ENCODE data around the gene SHE.
"Not testable (repeated sequence)": the region's sequence is repeated elsewhere in the genome, so short reads cannot be mapped to it uniquely, and the experiment has no call there.

The SHE gene

GRCh38 chr1:154514066-154514553 is 11.9 kb upstream of the SHE start:
- no peak for DNase-seq (ENCODE audit: low spot score)

- DNase-seq (ENCODE audit: low spot score) = no peak
These were observed 10.5 kb upstream of the SHE start for GRCh38 chr1:154512760-154513159.

- DNase-seq (ENCODE audit: low spot score) = no peak
These were observed 1.7 kb upstream of the SHE start for GRCh38 chr1:154503898-154504297.

- no peak for DNase-seq (ENCODE audit: low spot score)
These were observed 518 bp upstream of the SHE start for GRCh38 chr1:154502744-154503115.

GRCh38 chr1:154501423-154502065 is 668 bp downstream of the SHE start:
- no peak for DNase-seq (ENCODE audit: low spot score)

- DNase-seq (ENCODE audit: low spot score) = no peak
These were observed 1.7 kb downstream of the SHE start for GRCh38 chr1:154500533-154500932.

- DNase-seq (ENCODE audit: low spot score) = no peak
These were observed 2.8 kb downstream of the SHE start for GRCh38 chr1:154499446-154499845.

GRCh38 chr1:154497026-154497806 is 5.0 kb downstream of the SHE start:
- DNase-seq (ENCODE audit: low spot score) = no peak

GRCh38 chr1:154496383-154496782 is 5.8 kb downstream of the SHE start:
- DNase-seq (ENCODE audit: low spot score) = no peak

GRCh38 chr1:154495496-154496273 is 6.5 kb downstream of the SHE start:
- no peak for DNase-seq (ENCODE audit: low spot score)

GRCh38 chr1:154493276-154493675 is 8.9 kb downstream of the SHE start:
- no peak for DNase-seq (ENCODE audit: low spot score)

GRCh38 chr1:154492115-154492514 is 10.1 kb downstream of the SHE start:
- DNase-seq (ENCODE audit: low spot score) = no peak

GRCh38 chr1:154490317-154490716 is 11.9 kb downstream of the SHE start:
- no peak for DNase-seq (ENCODE audit: low spot score)

- DNase-seq (ENCODE audit: low spot score) = no peak
These were observed 12.4 kb downstream of the SHE start for GRCh38 chr1:154489695-154490274.

- DNase-seq (ENCODE audit: low spot score) = no peak
These were observed 13.3 kb downstream of the SHE start for GRCh38 chr1:154488922-154489321.

GRCh38 chr1:154486756-154487155 is 15.5 kb downstream of the SHE start:
- not testable (repeated sequence) for DNase-seq (ENCODE audit: low spot score)

GRCh38 chr1:154485910-154486496 is 16.2 kb downstream of the SHE start:
- DNase-seq (ENCODE audit: low spot score) = no peak

GRCh38 chr1:154485106-154485505 is 17.1 kb downstream of the SHE start:
- DNase-seq (ENCODE audit: low spot score) = no peak

GRCh38 chr1:154483941-154484803 is 18.0 kb downstream of the SHE start:
- DNase-seq (ENCODE audit: low spot score) = no peak

GRCh38 chr1:154481053-154481452 is 21.2 kb downstream of the SHE start:
- DNase-seq (ENCODE audit: low spot score) = no peak
